Cardiac muscle cell (in vitro differentiated cells and primary cell): ENCODE measurements around the gene XYLT1. TPM values are rescaled to one million over a fixed set of nuclear protein-coding genes. Genes with fewer than 3 reads are reported as not detected.
A peak's percentile ranks its signal among the peaks of the same experiment; 100 is the strongest.

ENCODE experiments used
- DNase-seq, 2 donors: peaks; one replicate each; pipeline versions ENCODE4 v3.0.0 to v3.0.0-alpha.2; 2010 to 2017; ENCODE audit warnings: low read depth in 1 of 2, low spot score in 1 of 2
- H3K27ac ChIP-seq: fragments of 200-600 bp; sonication (generic); 2 replicates; pipeline ENCODE4 v1.5.1; 2016
- H3K27me3 ChIP-seq: fragments of 200-600 bp; sonication (generic); 2 replicates; pipeline ENCODE4 v1.6.0; 2016; ENCODE audit warnings: control low read depth
- H3K36me3 ChIP-seq: fragments of 200-600 bp; sonication (generic); 2 replicates; pipeline ENCODE4 v1.5.1; 2016; ENCODE audit warnings: control low read depth
- H3K4me1 ChIP-seq: fragments of 200-600 bp; sonication (generic); 2 replicates; pipeline ENCODE4 v1.8.1; 2017; ENCODE audit warnings: low read depth, mild to moderate bottlenecking, mixed run types
- H3K4me3 ChIP-seq: fragments of 200-600 bp; sonication (generic); 2 replicates; pipeline ENCODE4 v1.5.1; 2016; ENCODE audit warnings: mild to moderate bottlenecking
- H3K9me3 ChIP-seq: fragments of 200-600 bp; sonication (generic); 2 replicates; pipeline ENCODE4 v1.5.1; 2017; ENCODE audit warnings: low read depth, mild to moderate bottlenecking, control low read depth
- CTCF ChIP-seq: IDR thresholded peaks from 2 replicates; pipeline ENCODE4 v1.5.1; 2012; ENCODE audit warnings: low read depth, mild to moderate bottlenecking, low read length
- polyA plus RNA-seq: library from polyadenylated mRNA; unstranded; fragments of >200 nt; fragmentation: Nextera tagmentation; extraction: Ambion mirVana; gene quantifications from 2 replicates; pipeline ENCODE4 v1.2.1, GENCODE V29; 2016
- total RNA-seq: library from RNA; depleted of rRNA; stranded (reverse); fragments of >200 nt; gene quantifications from 2 replicates; pipeline ENCODE4 v1.2.3, GENCODE V29; 2016

Gene XYLT1
- total and polyA plus RNA-seq, 2 experiments from 2014 or later: 3.1 to 7.2 TPM

DNA sequence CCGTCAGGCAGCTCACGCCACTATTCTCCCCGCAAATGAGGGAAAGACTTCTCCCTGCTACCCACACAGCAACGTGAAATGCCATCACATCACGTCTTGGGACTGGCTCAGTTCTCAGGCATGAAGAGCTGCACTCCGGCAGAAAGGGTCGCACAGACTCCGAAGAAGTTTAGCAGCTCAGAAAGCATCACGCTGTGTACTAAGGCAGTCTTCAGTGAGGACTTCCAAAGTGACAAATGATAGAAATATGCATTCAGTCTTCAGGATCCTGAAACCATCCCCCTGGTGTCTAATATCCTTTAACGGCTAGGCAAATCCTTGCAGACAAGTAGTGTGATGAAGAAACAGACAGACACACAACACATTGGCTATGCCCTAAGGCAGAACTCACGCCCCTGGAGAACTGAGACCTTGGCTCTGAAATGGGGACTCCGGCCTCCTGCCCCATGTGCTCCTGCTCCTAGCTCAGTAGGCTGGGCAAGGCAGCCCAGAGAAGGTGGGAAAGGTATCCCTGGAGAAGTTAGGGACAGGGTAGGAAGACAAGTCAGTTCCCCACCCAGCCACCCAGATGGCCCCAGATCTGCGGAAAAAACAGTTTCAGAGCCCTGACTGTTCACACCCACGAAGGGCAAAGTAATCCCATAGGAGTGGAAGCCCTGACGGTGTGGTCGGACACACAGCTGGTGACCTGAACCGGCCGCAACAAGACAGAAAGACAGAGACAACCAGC is 1.6 kb downstream of the XYLT1 start:
- Histone ChIP-seq H3K27ac (no peak overlapping the region), H3K36me3 (no peaks in the 10 kb centered on the region), H3K4me3 (peak overlapping the region; percentile 96), H3K27me3 (no peaks in the 10 kb centered on the region), H3K4me1 (peaks cover 11% of the 10 kb centered on the region), H3K9me3 (no peaks in the 10 kb centered on the region)
- peak in 1 of 2 donors; percentile 25 for DNase-seq
- TF ChIP-seq CTCF: no peak

DNA sequence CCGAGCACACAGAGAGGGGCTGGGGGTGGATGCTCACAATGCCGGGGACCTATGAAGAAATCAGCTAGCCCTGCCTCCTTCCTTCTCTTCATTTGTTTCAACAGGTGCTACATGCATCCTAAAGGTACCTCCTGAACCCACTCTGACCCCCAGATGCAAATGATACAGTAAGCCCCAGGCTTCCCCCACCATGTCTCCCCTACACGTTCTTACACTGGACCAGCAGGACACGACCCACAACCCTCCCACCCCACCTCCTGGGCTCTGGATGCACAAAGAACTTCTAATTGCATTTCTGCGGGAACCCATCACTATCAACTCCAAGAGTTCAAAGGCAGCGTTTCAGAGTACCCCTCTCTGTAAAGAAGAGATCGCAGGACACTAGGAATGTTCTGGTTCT is 2.1 kb downstream of the XYLT1 start:
- Histone ChIP-seq H3K9me3 (no peaks in the 10 kb centered on the region), H3K27me3 (no peaks in the 10 kb centered on the region), H3K4me1 (peaks cover 11% of the 10 kb centered on the region), H3K36me3 (no peaks in the 10 kb centered on the region), H3K4me3 (no peak overlapping the region), H3K27ac (no peak overlapping the region)
- DNase-seq: no peak
- TF ChIP-seq CTCF: no peak

DNA sequence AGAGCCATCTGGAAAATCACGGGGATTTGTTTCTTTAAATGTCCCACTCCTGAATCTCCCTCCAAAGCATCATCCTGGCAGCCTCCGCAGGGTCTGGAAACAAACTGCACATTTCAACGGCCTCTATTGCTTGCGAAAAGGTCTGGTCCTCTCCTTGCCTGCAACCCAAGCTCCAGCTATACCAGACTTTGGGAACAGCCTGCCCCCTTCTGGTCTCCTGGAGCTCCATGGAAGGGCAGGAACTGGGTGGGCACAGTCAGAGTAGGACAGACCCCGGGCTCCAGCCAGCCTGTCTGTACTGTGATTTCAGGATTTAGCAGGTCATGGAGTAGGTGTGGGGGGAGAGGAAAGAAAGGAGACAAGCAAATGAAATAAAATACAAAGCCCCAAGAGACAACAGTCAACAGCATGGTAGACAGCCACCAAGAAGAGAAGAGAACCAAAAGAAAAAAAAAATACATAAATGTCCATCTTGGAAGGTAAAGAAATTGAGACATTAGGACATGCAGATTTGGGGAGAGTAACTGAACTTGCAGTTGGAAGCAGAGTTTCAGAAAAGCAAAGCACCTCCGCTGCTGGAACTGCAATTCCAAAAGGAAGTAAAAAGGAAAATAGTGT is 2.7 kb downstream of the XYLT1 start:
- peak; percentile 84 for TF ChIP-seq CTCF
- Histone ChIP-seq H3K9me3 (no peaks in the 10 kb centered on the region), H3K4me3 (no peak overlapping the region), H3K36me3 (no peaks in the 10 kb centered on the region), H3K27ac (no peak overlapping the region), H3K27me3 (no peaks in the 10 kb centered on the region), H3K4me1 (peaks cover 11% of the 10 kb centered on the region)
- peak; percentile 74 to 82 for DNase-seq

DNA sequence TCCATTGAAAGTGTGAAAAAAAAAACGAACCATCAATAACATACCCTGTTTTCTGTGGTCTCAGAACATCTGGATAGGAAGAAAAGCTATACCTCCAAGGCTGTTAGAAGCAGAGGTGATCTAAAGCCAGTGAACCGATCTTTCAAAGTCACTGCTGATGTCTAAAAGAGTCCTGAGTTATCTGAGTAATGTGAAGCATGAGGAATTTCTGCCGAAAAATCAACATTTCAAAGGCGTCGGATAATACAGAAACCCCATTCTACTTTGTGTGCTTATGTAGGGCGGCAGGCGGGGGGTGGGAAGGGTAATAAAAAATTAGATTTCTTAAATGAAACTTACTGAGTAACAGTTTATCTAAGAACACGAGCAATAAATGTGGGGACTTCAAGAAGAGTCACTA is 3.9 kb downstream of the XYLT1 start:
- DNase-seq: no peak
- Histone ChIP-seq H3K4me1 (peaks cover 11% of the 10 kb centered on the region), H3K9me3 (no peaks in the 10 kb centered on the region), H3K4me3 (no peak overlapping the region), H3K27me3 (no peaks in the 10 kb centered on the region), H3K27ac (no peak overlapping the region), H3K36me3 (no peaks in the 10 kb centered on the region)
- TF ChIP-seq CTCF: no peak

- no peak for TF ChIP-seq CTCF
- no peak overlapping the region for H3K4me3 ChIP-seq
- H3K4me1 ChIP-seq: peaks cover 16% of the 10 kb centered on the region
- no peak for DNase-seq
- no peak overlapping the region for H3K27ac ChIP-seq
- H3K9me3 ChIP-seq: no peaks in the 10 kb centered on the region
- no peaks in the 10 kb centered on the region for H3K27me3 ChIP-seq
- H3K36me3 ChIP-seq: no peaks in the 10 kb centered on the region
Observed at GRCh38 chr16:17465460-17465859, 5.3 kb downstream of the XYLT1 start.
